Retinal pigment epithelial cell (primary cell): ENCODE data around the gene GUCY2D.

ENCODE experiments used
- DNase-seq: peaks from one replicate; pipeline ENCODE4 v3.0.0-alpha.2; 2010; ENCODE audit warnings: low read depth
- H3K4me3 ChIP-seq: 2 replicates; pipeline ENCODE4 v1.5.1; 2011; ENCODE audit warnings: mild to moderate bottlenecking, low read length, control low read depth, moderate library complexity
- TF ChIP-seq, protein P1 (sequence below): conservative IDR thresholded peaks from 2 replicates; pipeline ENCODE4 v1.5.1; 2011; ENCODE audit warnings: low read depth, low read length, control low read depth, inconsistent platforms

Gene GUCY2D

DNA sequence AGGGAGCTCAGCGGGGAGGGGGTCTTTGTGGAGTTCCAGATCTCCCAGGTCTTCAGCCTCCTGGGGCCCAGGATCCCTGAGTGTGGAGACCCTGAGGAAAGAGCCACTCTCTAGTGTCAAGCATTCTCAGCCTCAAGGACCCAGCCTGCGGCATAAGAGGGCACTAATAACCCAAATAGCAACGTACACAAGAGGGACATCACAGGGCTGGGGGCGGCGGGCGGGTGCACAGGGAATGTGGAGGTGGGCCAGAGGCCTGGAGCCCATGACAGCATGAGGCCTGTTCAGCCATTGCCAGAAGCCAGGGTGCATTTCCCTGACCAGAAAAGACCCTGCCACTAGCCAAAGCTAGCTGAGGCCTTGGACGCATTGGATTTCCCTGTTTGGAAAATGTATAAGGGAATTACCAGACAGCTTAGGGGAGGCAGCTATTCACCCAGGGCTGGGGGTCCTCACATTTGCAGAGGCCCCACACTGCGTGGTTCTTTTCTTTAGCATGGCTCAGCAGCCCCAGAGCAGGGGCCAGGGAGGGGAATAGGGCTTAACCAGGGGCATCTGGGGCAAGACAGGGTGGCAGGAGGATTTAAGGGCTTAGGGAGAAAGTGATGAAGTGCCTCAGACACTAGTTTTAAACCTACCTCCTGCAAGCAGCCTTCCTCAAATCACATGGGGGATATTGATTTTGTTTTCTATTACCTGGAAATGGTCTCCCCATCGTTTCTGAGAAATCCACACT is 22.9 kb downstream of the GUCY2D start:
- TF ChIP-seq, protein P1, sequence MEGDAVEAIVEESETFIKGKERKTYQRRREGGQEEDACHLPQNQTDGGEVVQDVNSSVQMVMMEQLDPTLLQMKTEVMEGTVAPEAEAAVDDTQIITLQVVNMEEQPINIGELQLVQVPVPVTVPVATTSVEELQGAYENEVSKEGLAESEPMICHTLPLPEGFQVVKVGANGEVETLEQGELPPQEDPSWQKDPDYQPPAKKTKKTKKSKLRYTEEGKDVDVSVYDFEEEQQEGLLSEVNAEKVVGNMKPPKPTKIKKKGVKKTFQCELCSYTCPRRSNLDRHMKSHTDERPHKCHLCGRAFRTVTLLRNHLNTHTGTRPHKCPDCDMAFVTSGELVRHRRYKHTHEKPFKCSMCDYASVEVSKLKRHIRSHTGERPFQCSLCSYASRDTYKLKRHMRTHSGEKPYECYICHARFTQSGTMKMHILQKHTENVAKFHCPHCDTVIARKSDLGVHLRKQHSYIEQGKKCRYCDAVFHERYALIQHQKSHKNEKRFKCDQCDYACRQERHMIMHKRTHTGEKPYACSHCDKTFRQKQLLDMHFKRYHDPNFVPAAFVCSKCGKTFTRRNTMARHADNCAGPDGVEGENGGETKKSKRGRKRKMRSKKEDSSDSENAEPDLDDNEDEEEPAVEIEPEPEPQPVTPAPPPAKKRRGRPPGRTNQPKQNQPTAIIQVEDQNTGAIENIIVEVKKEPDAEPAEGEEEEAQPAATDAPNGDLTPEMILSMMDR = no peak
- no peak for DNase-seq
- H3K4me3 ChIP-seq = no peak overlapping the region

DNA sequence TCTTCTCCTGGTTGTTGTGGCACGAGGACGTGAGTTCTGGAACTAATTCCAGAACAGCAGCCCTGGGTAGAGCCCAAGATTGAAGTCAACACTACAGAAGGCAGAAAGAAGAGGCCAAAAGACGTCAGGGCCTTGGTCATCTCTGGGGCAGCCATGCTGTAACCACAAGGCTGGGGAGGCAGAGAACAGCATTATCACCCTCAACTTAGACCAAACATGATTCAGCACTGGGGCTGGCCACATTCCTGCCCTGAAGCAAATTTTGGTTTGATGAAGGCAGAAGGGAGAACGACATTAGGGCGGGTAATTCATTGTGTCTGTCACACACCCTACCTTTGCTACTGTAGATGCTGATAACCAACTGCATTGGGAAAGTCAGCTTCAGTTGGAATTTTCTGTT is 26.7 kb downstream of the GUCY2D start:
- TF ChIP-seq, protein P1 = no peak
- no peak overlapping the region for H3K4me3 ChIP-seq
- no peak for DNase-seq

DNA sequence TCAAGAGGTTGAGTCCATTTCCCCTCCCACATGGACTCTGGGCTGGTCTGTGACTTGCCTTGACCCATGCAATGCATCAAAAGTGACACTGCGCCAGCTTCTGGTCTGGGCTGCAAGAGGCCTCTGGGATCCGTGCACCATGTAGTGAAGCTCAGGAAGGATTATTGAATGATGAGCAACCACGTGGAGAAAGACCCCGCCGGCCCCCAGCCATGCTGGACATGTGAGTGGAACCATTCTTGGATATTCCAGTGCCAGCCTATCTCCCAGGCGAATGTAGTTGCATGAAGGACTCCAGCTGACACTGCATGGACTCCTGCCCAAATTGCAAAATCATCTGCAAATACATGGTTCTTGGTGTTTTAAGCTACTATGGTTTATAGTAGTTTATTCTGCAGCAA is 28.8 kb downstream of the GUCY2D start:
- TF ChIP-seq, protein P1 = no peak
- no peak for DNase-seq
- H3K4me3 ChIP-seq = no peak overlapping the region

DNA sequence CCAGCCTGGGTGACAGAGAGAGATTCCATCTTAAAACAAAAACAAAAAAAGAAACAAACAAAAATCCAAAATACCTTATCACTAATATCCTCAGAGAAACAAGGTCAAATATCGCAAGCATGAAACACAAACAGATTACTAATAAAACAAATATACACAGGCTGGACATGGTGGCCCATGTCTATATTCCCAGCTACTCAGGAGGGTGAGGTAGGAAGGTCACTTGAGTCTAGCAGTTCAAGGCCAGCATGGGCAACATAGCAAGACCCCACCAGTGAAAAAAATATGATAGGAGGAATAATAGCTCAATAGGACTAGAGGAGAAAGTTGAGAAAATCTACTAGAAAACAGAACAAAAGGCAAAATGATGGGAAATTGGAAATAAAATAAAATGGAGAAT is 29.5 kb downstream of the GUCY2D start:
- H3K4me3 ChIP-seq = no peak overlapping the region
- no peak for DNase-seq
- TF ChIP-seq, protein P1 = no peak

DNA sequence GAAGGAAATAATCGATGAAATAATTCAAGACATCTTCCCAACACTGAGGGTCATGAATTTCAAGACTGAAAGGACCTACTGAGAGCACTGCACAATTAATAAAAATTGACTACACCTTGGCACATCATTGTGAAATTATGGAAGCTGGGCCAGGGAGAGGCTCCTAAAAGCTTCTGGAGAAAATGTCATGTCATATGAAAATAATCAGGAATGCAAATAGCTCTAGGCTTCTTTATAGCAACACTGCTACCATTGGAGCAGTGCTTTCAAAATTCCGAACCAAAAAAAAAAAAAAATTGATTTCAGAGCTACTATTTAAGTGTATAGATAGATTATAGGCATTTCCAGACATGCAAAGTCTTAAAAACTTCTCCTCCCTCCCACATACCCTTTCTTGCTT is 30.0 kb downstream of the GUCY2D start:
- no peak for DNase-seq
- TF ChIP-seq, protein P1 = no peak
- no peak overlapping the region for H3K4me3 ChIP-seq

DNA sequence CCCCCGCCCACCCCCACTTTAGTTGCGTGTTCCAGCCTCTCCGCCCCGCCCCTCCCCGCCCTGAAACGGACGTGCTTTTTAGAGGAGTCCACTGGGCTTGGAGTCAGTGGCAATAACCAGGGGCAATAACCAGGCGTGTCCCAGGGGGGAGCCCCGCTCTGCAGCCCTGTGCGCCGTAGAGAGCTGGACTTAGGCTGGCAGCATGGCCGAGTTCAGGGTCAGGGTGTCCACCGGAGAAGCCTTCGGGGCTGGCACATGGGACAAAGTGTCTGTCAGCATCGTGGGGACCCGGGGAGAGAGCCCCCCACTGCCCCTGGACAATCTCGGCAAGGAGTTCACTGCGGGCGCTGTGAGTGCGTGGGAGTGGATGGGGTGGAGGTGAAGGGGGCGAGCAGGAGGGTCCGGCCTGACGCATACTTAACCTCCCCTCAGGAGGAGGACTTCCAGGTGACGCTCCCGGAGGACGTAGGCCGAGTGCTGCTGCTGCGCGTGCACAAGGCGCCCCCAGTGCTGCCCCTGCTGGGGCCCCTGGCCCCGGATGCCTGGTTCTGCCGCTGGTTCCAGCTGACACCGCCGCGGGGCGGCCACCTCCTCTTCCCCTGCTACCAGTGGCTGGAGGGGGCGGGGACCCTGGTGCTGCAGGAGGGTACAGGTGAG is 36.7 kb downstream of the GUCY2D start, which contains the start of gene ALOX15B:
ALOX15B (plus strand) TSS at position 106 of the 657 bp plus-strand sequence; CDS start at position 203, 97 bp downstream.
- H3K4me3 ChIP-seq = no peak within 1 kb of the TSS
- no peak for DNase-seq
- TF ChIP-seq, protein P1 = no peak

DNA sequence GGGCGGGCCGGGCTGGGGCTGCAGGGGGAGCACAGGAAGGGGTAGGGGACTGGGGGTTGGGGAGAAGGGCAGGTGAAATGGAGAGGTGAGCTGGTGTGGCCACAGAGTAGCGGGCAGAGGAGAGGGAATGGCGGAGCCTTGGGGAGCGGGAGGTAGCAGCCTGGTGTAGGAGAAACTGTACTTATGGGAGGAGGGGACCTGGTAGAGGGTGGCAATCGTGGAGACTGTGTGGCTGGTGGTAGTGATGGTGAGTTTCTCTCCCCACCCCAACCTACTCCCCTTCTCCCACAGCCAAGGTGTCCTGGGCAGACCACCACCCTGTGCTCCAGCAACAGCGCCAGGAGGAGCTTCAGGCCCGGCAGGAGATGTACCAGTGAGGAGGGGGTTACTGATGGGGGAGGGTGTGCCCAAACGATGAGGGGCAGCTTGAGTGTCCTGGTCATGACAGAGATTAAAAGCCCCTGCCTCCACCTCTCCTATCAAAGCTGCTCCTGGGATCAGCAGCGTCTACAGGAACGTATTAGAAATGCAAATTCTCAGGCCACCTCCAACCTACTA is 37.3 kb downstream of the GUCY2D start:
- TF ChIP-seq, protein P1 = no peak
- DNase-seq = no peak
- H3K4me3 ChIP-seq = no peak overlapping the region
